Activated T-cell treated with anti-CD3 and anti-CD28 coated beads, Interleukin-2, amount 50 U/mL, for 4 hours (primary cell): ENCODE measurements around the gene ANXA11. TPM values are rescaled to one million over a fixed set of nuclear protein-coding genes. Genes with fewer than 3 reads are reported as not detected.
"Not testable (repeated sequence)": the region's sequence is repeated elsewhere in the genome, so short reads cannot be mapped to it uniquely, and the experiment has no call there.

Source experiments
- ATAC-seq, 2 donors: fragments of 200-7000 bp; cut with Tn5 transposase; one replicate each; pipeline ENCODE4 v1.10.0; 2021
- DNase-seq: peaks from one replicate; pipeline ENCODE4 v3.0.0-alpha.2; 2020
- H3K27me3 Mint-ChIP-seq: one replicate; pipeline ENCODE4 v1.8.0; 2021; ENCODE audit warnings: low read depth, mixed read lengths
- H3K36me3 Mint-ChIP-seq: one replicate; pipeline ENCODE4 v1.8.0; 2022; ENCODE audit warnings: mixed read lengths; ENCODE audit not compliant: insufficient read depth
- H3K4me1 Mint-ChIP-seq: one replicate; pipeline ENCODE4 v1.8.0; 2021; ENCODE audit warnings: low read depth, mixed read lengths
- H3K4me3 Mint-ChIP-seq: one replicate; pipeline ENCODE4 v1.8.0; 2021; ENCODE audit warnings: mild to moderate bottlenecking, moderate library complexity, mixed read lengths
- H3K9me3 Mint-ChIP-seq: one replicate; pipeline ENCODE4 v1.8.0; 2021; ENCODE audit warnings: mixed read lengths
- total RNA-seq, 3 donors: library from RNA; stranded (reverse); gene quantifications; one replicate each; pipeline ENCODE4 v1.2.1, GENCODE V29; 2021

Gene ANXA11
- total RNA-seq, 3 donors from 2014 or later = 157 to 161 (median 158) TPM

- Mint-ChIP-seq H3K27me3 (peaks cover 21% of the 10 kb centered on the region), H3K4me3 (no peak overlapping the region), H3K36me3 (no peaks in the 10 kb centered on the region), H3K4me1 (peaks cover 19% of the 10 kb centered on the region), H3K9me3 (no peaks in the 10 kb centered on the region)
- ATAC-seq (no peak), DNase-seq (no peak)
Observed at GRCh38 chr10:80141696-80142460, 63.5 kb downstream of the ANXA11 start.

DNA sequence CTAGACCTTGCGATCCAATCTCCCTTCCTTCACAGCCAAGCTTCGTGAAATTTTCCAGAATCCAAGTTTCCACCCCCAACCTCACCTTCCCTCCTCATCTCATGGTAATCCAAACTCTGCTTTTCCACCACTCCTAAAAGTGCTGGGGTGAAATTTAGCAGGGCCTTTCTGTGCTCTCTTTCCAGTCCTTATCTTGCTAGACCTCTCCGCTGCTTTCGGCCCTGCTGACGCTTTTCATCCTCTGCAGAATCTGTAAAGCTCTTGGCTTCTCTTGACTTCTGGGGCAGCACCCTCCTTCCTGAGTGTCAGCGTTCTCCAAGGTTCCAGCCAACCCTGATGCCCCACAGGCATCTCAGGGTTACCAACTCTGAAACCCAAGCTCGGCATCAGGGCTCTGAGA, 65.1 kb downstream of the ANXA11 start:
- no peak overlapping the region for H3K4me3 Mint-ChIP-seq
- H3K9me3 Mint-ChIP-seq = no peaks in the 10 kb centered on the region
- DNase-seq (no peak), ATAC-seq (no peak)
- H3K4me1 Mint-ChIP-seq = peaks cover 14% of the 10 kb centered on the region
- H3K36me3 Mint-ChIP-seq = no peaks in the 10 kb centered on the region
- H3K27me3 Mint-ChIP-seq = peaks cover 21% of the 10 kb centered on the region

GRCh38 chr10:80139265-80139664, 66.1 kb downstream of the ANXA11 start:
- Mint-ChIP-seq H3K27me3 (peaks cover 26% of the 10 kb centered on the region), H3K4me3 (no peak overlapping the region), H3K36me3 (no peaks in the 10 kb centered on the region), H3K4me1 (peaks cover 6% of the 10 kb centered on the region), H3K9me3 (no peaks in the 10 kb centered on the region)
- ATAC-seq = no peak
- DNase-seq = no peak

DNA sequence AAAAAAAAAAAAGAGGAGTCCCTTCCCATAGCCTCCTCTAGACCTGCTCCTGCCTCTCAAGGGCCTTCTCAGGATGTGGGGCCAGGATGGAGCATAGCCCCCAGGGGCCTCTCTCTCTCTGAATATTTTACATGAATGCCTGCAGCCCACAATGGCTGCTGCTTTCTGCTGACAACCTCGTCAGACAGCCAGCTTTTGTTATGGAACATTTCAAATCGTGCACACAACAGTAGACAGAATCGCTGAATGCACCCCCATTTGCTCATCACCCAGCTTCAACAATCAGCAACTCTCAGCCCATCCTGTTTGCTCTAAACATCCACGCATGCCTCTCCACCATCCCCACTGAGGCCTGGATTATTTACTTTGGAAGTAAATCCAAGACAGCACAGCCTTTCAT, 67.4 kb downstream of the ANXA11 start:
- Mint-ChIP-seq H3K27me3 (peaks cover 38% of the 10 kb centered on the region), H3K4me3 (no peak overlapping the region), H3K9me3 (no peaks in the 10 kb centered on the region), H3K4me1 (peaks cover 2% of the 10 kb centered on the region), H3K36me3 (no peaks in the 10 kb centered on the region)
- DNase-seq (no peak), ATAC-seq (no peak)

DNA sequence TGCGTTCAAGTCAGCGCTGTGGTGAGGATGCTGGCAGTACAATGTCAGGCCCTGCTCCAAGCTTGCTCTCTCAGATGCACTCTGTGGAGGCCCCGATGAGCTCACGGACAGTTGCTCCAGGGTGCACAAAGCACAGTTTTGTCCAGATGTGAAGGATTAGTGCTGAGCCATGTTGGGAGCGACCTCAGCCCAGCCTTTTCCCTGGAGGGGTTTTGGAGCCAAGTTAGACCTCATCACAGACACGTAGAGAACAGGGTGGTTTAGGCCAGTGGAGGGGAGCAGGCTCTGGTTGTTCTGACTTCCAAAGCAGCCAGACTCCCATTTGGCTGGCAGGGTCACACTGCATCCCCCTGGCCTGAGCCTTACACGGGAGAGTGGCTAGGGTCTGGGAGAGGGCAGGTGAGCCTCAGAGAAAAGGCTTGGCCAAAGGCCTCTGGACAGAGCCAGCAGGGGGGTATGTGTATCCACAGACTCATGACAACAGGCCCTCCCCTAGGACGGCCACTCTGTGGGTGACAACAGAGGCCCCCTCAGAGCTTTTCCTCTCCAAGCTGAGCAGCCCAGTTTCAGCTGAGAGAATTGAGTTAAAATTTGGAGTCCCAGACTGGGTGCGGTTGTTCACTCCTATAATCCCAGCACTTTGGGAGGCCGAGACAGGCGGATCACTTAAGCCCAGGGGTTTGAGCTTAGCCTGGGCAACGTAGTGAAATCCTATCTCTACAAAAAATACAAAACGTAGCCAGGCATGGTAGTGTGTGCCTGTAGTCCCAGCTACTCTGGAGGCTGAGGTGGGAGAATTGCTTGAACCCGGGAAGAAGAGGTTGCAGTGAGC, 68.1 kb downstream of the ANXA11 start:
- no peak overlapping the region for H3K4me3 Mint-ChIP-seq

GRCh38 chr10:80136134-80136571, 69.2 kb downstream of the ANXA11 start:
- no peak overlapping the region for H3K4me3 Mint-ChIP-seq
- ATAC-seq (no peak), DNase-seq (no peak)
- H3K4me1 Mint-ChIP-seq = peaks cover 4% of the 10 kb centered on the region
- peaks cover 48% of the 10 kb centered on the region for H3K27me3 Mint-ChIP-seq
- no peaks in the 10 kb centered on the region for H3K9me3 Mint-ChIP-seq
- no peaks in the 10 kb centered on the region for H3K36me3 Mint-ChIP-seq

More for the DNA sequence above, 68.1 kb downstream of the ANXA11 start:
- H3K9me3 Mint-ChIP-seq = no peaks in the 10 kb centered on the region
- no peak for ATAC-seq
- peaks cover 4% of the 10 kb centered on the region for H3K4me1 Mint-ChIP-seq
- H3K36me3 Mint-ChIP-seq = no peaks in the 10 kb centered on the region
- DNase-seq = no peak
- peaks cover 40% of the 10 kb centered on the region for H3K27me3 Mint-ChIP-seq

DNA sequence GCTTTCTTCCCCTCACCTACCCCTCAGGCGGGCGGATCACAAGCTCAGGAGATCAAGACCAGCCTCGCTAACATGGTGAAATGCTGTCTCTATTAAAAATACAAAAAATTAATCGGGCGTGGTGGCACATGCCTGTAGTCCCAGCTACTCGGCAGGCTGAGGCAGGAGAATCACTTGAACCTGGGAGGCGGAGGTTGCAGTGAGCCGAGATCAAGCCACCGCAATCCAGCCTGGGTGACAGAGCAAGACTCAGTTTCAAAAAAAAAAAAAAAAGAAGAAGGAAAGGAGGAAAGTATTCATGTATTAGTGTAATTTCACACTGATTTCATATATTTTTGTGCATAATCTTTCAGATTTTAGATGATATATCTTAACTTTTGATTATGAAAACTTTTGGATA, 71.7 kb downstream of the ANXA11 start:
- not testable (repeated sequence) for H3K9me3 Mint-ChIP-seq, H3K36me3 Mint-ChIP-seq, ATAC-seq, H3K4me3 Mint-ChIP-seq, DNase-seq, H3K4me1 Mint-ChIP-seq
- peaks cover 45% of the 10 kb centered on the region for H3K27me3 Mint-ChIP-seq

DNA sequence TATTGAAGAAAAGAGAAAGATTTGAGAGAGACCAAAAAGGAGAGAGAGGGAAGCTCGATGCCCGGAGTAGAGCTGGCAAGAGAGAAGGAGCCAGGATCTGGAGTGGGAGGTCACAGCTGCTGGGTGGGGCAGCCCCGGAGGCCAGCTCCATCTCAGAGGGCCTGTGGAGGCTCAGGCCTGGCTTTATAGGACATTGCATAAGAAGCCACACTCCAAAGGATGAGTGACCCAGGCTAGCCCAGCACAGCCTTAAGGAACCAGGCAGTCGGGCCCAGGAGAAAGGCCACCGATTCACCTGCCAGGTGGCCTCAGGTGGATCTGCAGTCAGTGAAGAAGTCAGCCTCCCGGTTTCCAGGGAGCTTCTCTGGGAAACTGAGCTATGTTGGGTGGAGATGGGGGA, 72.1 kb downstream of the ANXA11 start:
- Mint-ChIP-seq H3K36me3 (no peaks in the 10 kb centered on the region), H3K4me1 (peaks cover 4% of the 10 kb centered on the region), H3K9me3 (no peaks in the 10 kb centered on the region), H3K27me3 (peaks cover 43% of the 10 kb centered on the region), H3K4me3 (no peak overlapping the region)
- DNase-seq (no peak), ATAC-seq (no peak)

GRCh38 chr10:80132299-80133139, 72.8 kb downstream of the ANXA11 start, which contains the start of gene PLAC9:
PLAC9 (plus strand) TSS chr10:80132730; CDS start chr10:80132763, 33 bp downstream.
- Mint-ChIP-seq H3K27me3 (peaks cover 39% of the 10 kb centered on the region), H3K36me3 (no peaks in the 10 kb centered on the region), H3K4me3 (no peak within 1 kb of the TSS), H3K4me1 (peaks cover 4% of the 10 kb centered on the region), H3K9me3 (no peaks in the 10 kb centered on the region)
- ATAC-seq = peak; percentile 28 to 37
- no peak for DNase-seq

DNA sequence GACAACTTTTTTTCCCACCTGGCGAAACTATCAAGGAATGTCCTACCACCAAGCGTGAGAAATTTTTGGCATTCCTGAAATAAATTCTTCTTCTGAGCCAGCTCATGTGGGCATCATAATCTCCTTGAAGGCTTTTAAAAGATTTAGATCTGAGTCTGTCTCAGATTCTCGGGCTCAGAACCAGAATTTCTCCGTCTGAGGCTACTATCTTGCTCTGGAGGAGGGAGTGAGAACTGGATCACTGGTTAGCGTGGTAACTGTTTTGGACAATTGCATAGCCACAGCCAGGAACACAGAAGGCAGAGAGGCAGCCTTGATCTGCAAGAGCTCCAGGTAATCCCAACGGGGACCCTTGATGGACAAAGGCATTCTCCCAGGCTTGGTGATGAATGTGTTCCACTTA, 73.8 kb downstream of the ANXA11 start:
- ATAC-seq (no peak), DNase-seq (no peak)
- Mint-ChIP-seq H3K27me3 (peaks cover 36% of the 10 kb centered on the region), H3K4me3 (no peak overlapping the region), H3K36me3 (no peaks in the 10 kb centered on the region), H3K9me3 (no peaks in the 10 kb centered on the region), H3K4me1 (peaks cover 4% of the 10 kb centered on the region)

DNA sequence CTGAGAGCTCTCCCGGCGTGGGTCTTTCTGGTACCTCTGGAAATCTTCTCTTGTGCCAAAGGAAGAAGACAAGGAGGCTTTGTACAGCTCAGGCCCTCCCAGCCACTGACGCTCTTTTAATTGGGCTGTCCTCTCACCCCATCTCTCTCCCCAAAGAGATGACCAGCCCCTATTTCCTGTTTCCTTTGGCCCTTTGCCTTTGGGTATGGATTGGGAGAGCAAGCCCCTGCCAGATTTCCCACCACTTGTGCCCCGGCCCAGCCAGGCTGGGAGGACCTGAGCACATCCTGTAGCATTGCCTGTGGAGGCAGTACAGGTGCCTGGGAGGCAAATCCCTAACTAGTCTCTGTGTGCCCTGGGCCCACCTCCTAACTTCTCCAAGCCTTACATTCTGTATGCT, 78.5 kb downstream of the ANXA11 start:
- H3K36me3 Mint-ChIP-seq = no peaks in the 10 kb centered on the region
- H3K4me1 Mint-ChIP-seq = no peaks in the 10 kb centered on the region
- peaks cover 15% of the 10 kb centered on the region for H3K27me3 Mint-ChIP-seq
- no peak for DNase-seq
- no peak for ATAC-seq
- no peak overlapping the region for H3K4me3 Mint-ChIP-seq
- H3K9me3 Mint-ChIP-seq = no peaks in the 10 kb centered on the region

DNA sequence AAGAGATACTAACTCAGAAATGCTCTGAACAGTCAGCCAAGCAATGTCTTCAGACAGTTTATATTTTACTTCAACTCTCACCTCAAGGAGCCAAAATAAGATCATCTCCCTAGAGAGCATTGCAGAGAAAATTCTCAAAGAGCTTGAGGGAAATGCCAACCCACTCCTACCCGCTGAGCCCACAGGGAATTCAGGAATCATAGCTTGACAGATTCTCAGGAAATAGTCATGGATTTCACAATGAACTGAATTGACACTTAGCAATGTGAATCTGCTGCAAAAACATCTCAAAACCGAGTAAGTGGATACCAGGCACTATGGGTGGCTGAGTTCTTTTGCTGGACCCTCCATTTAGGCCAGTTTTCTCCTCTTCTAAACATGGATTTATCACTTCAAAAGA, 82.6 kb downstream of the ANXA11 start:
- no peaks in the 10 kb centered on the region for H3K9me3 Mint-ChIP-seq
- H3K4me1 Mint-ChIP-seq = no peaks in the 10 kb centered on the region
- H3K36me3 Mint-ChIP-seq = no peaks in the 10 kb centered on the region
- no peak overlapping the region for H3K4me3 Mint-ChIP-seq
- H3K27me3 Mint-ChIP-seq = peaks cover 11% of the 10 kb centered on the region
- ATAC-seq (no peak), DNase-seq (no peak)

GRCh38 chr10:80122110-80122710, 83.1 kb downstream of the ANXA11 start:
- H3K4me3 Mint-ChIP-seq = no peak overlapping the region
- DNase-seq = no peak
- no peaks in the 10 kb centered on the region for H3K9me3 Mint-ChIP-seq
- no peaks in the 10 kb centered on the region for H3K36me3 Mint-ChIP-seq
- H3K4me1 Mint-ChIP-seq = no peaks in the 10 kb centered on the region
- no peak for ATAC-seq
- H3K27me3 Mint-ChIP-seq = peaks cover 11% of the 10 kb centered on the region

DNA sequence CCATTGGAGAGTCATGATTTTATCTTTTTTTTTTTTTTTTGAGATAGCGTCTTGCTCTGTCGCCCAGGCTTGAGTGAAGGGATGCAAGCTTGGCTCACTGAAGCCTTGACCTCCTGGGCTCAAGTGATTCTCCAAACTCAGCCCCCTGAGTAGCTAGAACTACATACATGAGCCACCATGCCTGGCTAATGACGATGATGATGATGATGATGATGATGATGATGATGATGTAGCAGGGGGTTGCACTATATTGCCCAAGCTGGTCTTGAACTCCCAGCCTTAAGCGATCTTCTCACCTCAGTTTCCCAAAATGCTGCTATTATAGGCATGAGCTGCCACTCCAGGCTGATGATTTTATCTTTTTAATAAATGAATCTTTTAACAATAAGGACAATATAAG, 86.7 kb downstream of the ANXA11 start:
- H3K36me3 Mint-ChIP-seq = no peaks in the 10 kb centered on the region
- peaks cover 9% of the 10 kb centered on the region for H3K27me3 Mint-ChIP-seq
- ATAC-seq = no peak
- no peaks in the 10 kb centered on the region for H3K9me3 Mint-ChIP-seq
- DNase-seq = no peak
- H3K4me3 Mint-ChIP-seq = no peak overlapping the region
- H3K4me1 Mint-ChIP-seq = no peaks in the 10 kb centered on the region
